OCI-LY3 (cell line): ENCODE data around the gene OTOA.
"Not testable (repeated sequence)": the region's sequence is repeated elsewhere in the genome, so short reads cannot be mapped to it uniquely, and the experiment has no call there.

ENCODE experiments used
- EZH2phosphoT487 ChIP-seq: fragments of 200-600 bp; shearing (Covaris generic); IDR thresholded peaks from 2 replicates; pipeline ENCODE4 v1.6.1; 2018; ENCODE audit warnings: antibody characterized with exemption, mixed run types, low read depth
- TF ChIP-seq, protein P1 (sequence below): fragments of 200-600, 300-600 bp; sonication (generic); IDR thresholded peaks from 2 replicates; pipeline ENCODE4 v1.5.1; 2014; ENCODE audit warnings: antibody characterized with exemption, low read length, low read depth

DNA sequence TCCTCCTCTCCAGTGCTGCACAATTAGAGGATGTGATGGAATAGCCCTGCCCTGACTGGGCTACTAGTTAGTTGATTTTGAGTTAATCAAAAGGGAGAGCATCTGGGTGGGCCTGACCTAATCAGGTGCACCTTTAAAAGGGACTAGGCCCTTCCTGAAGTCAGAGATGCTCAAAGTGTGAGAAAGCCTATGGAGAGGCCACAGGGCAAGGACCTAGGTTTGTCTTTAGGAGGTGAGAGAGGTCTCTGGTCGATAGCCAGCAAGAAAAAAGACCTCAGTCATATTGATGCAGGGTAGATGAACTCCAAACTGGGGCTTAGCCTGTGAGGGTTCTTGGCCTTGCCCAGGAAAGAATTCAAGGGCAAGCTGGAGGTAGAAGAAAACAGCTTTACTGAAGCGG, 104.5 kb downstream of the OTOA start:
- TF ChIP-seq, protein P1, sequence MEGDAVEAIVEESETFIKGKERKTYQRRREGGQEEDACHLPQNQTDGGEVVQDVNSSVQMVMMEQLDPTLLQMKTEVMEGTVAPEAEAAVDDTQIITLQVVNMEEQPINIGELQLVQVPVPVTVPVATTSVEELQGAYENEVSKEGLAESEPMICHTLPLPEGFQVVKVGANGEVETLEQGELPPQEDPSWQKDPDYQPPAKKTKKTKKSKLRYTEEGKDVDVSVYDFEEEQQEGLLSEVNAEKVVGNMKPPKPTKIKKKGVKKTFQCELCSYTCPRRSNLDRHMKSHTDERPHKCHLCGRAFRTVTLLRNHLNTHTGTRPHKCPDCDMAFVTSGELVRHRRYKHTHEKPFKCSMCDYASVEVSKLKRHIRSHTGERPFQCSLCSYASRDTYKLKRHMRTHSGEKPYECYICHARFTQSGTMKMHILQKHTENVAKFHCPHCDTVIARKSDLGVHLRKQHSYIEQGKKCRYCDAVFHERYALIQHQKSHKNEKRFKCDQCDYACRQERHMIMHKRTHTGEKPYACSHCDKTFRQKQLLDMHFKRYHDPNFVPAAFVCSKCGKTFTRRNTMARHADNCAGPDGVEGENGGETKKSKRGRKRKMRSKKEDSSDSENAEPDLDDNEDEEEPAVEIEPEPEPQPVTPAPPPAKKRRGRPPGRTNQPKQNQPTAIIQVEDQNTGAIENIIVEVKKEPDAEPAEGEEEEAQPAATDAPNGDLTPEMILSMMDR = not testable (repeated sequence)
- not testable (repeated sequence) for TF ChIP-seq EZH2phosphoT487
